CD4-positive, alpha-beta memory T cell (primary cell): ENCODE data around the gene CTNND2. TPM values are rescaled to one million over a fixed set of nuclear protein-coding genes. Genes with fewer than 3 reads are reported as not detected.

Experiments
- CTCF ChIA-PET: fragments of 350-600 bp; sonication (Branson Sonifier 250); formaldehyde crosslinking; loops from one replicate; lab custom pipeline; 2021; ENCODE audit warnings: inconsistent platforms; ENCODE audit not compliant: partially characterized antibody; lab: Charles Lee
- POLR2A ChIA-PET: fragments of 350-600 bp; sonication (Branson Sonifier 250); formaldehyde crosslinking; loops from one replicate; lab custom pipeline; 2021; ENCODE audit not compliant: partially characterized antibody; lab: Charles Lee
- DNase-seq, 5 donors: peaks; one replicate each; pipeline versions ENCODE4 v3.0.0 to v3.0.0-alpha.2; 2020 to 2022; ENCODE audit warnings: mixed read lengths in 1 of 5
- H3K27ac ChIP-seq: one replicate; pipeline ENCODE4 v1.7.0; 2013; ENCODE audit warnings: low read depth, low read length
- H3K27me3 ChIP-seq: 2 replicates; pipeline ENCODE4 v1.7.0; 2013; ENCODE audit warnings: mild to moderate bottlenecking, low read length, moderate library complexity; ENCODE audit not compliant: insufficient read depth
- H3K36me3 ChIP-seq: 2 replicates; pipeline ENCODE4 v1.7.0; 2013; ENCODE audit warnings: mild to moderate bottlenecking, low read length, moderate library complexity; ENCODE audit not compliant: insufficient read depth
- H3K4me1 ChIP-seq: 2 replicates; pipeline ENCODE4 v1.7.0; 2013; ENCODE audit warnings: mild to moderate bottlenecking, low read length, moderate library complexity; ENCODE audit not compliant: insufficient read depth
- H3K4me3 ChIP-seq, 2 donors: one replicate each; pipeline ENCODE4 v1.7.0; 2013; ENCODE audit warnings: low read length in 2 of 2, mild to moderate bottlenecking in 1 of 2
- H3K9me3 ChIP-seq, 2 donors: one replicate each; pipeline ENCODE4 v1.7.0; 2013; ENCODE audit warnings: low read length in 2 of 2, control low read depth in 1 of 2; ENCODE audit not compliant: control insufficient read depth in 1 of 2
- H3K27ac Mint-ChIP-seq, 7 donors: one replicate each; pipeline ENCODE4 v1.8.0; 2020 to 2021; ENCODE audit warnings: mixed read lengths in 7 of 7, mild to moderate bottlenecking in 6 of 7, inconsistent platforms in 3 of 7, moderate library complexity in 3 of 7
- H3K27me3 Mint-ChIP-seq, 2 donors: one replicate each; pipeline ENCODE4 v1.8.0; 2020 to 2021; ENCODE audit warnings: mixed read lengths in 2 of 2
- H3K36me3 Mint-ChIP-seq, 2 donors: one replicate each; pipeline ENCODE4 v1.8.0; 2020 to 2021; ENCODE audit warnings: mixed read lengths in 2 of 2, inconsistent platforms in 1 of 2, mild to moderate bottlenecking in 1 of 2
- H3K4me1 Mint-ChIP-seq, 4 donors: one replicate each; pipeline ENCODE4 v1.8.0; 2020 to 2021; ENCODE audit warnings: mixed read lengths in 4 of 4, mild to moderate bottlenecking in 1 of 4
- H3K4me3 Mint-ChIP-seq, 8 donors: one replicate each; pipeline ENCODE4 v1.8.0; 2020 to 2021; ENCODE audit warnings: mixed read lengths in 8 of 8, mild to moderate bottlenecking in 7 of 8, moderate library complexity in 6 of 8, inconsistent platforms in 3 of 8
- H3K9me3 Mint-ChIP-seq, 8 donors: one replicate each; pipeline ENCODE4 v1.8.0; 2020 to 2021; ENCODE audit warnings: mixed read lengths in 8 of 8, mild to moderate bottlenecking in 5 of 8, inconsistent platforms in 3 of 8, moderate library complexity in 1 of 8
- intact Hi-C: fragments of 100-400 bp; cut with micrococcal nuclease; formaldehyde crosslinking; loops from one replicate; pipeline ENCODE4 v1.15.1; 2023
- polyA plus RNA-seq, 2 donors: library from polyadenylated mRNA; unstranded; fragments of 300-500 nt; fragmentation: Illumina TruSeq; gene quantifications; one replicate each; pipeline ENCODE4 v1.2.3, GENCODE V29; 2021
- total RNA-seq, 2 experiments: library from RNA; stranded (reverse); gene quantifications; one replicate each; pipeline ENCODE4 v1.2.3, GENCODE V29; 2021

The CTNND2 gene
- total and polyA plus RNA-seq, 4 experiments from 2014 or later: 0.65 TPM; not detected in 3

GRCh38 chr5:11557063-11557462 is 347.2 kb downstream of the CTNND2 start:
- Mint-ChIP-seq H3K9me3 (peaks cover 0 to 6% (median 2%) of the 10 kb centered on the region in 8 donors), H3K4me1 (no peaks in the 10 kb centered on the region), H3K27ac (no peak overlapping the region), H3K4me3 (no peak overlapping the region), H3K27me3 (no peaks in the 10 kb centered on the region), H3K36me3 (no peaks in the 10 kb centered on the region)
- ChIA-PET CTCF (no interaction called here), POLR2A (no interaction called here)
- no peaks in the 10 kb centered on the region for H3K9me3 ChIP-seq
- intact Hi-C loops: no loop called here
- DNase-seq: no peak
- H3K27ac ChIP-seq: no peak overlapping the region
- H3K36me3 ChIP-seq: no peaks in the 10 kb centered on the region
- H3K4me1 ChIP-seq: no peaks in the 10 kb centered on the region
- no peak overlapping the region for H3K4me3 ChIP-seq
- no peaks in the 10 kb centered on the region for H3K27me3 ChIP-seq

- no peaks in the 10 kb centered on the region for H3K9me3 ChIP-seq
- POLR2A ChIA-PET: no interaction called here
- no peaks in the 10 kb centered on the region for H3K4me1 ChIP-seq
- DNase-seq: no peak
- peaks cover 0 to 6% (median 2%) of the 10 kb centered on the region in 8 donors for H3K9me3 Mint-ChIP-seq
- H3K27ac Mint-ChIP-seq: no peak overlapping the region
- H3K36me3 ChIP-seq: no peaks in the 10 kb centered on the region
- CTCF ChIA-PET: no interaction called here
- intact Hi-C loops: no loop called here
- no peaks in the 10 kb centered on the region for H3K27me3 ChIP-seq
- H3K27me3 Mint-ChIP-seq: no peaks in the 10 kb centered on the region
- H3K27ac ChIP-seq: no peak overlapping the region
- no peak overlapping the region for H3K4me3 ChIP-seq
- no peaks in the 10 kb centered on the region for H3K36me3 Mint-ChIP-seq
- H3K4me3 Mint-ChIP-seq: no peak overlapping the region
- H3K4me1 Mint-ChIP-seq: no peaks in the 10 kb centered on the region
Measured at GRCh38 chr5:11555171-11555570, 349.1 kb downstream of the CTNND2 start.

GRCh38 chr5:11547730-11548129 is 356.5 kb downstream of the CTNND2 start:
- H3K36me3 Mint-ChIP-seq: no peaks in the 10 kb centered on the region
- Histone ChIP-seq H3K9me3 (no peaks in the 10 kb centered on the region), H3K4me3 (no peak overlapping the region), H3K4me1 (no peaks in the 10 kb centered on the region), H3K27ac (no peak overlapping the region), H3K36me3 (no peaks in the 10 kb centered on the region), H3K27me3 (no peaks in the 10 kb centered on the region)
- CTCF ChIA-PET: no interaction called here
- no peak overlapping the region for H3K27ac Mint-ChIP-seq
- POLR2A ChIA-PET: no interaction called here
- intact Hi-C loops: no loop called here
- no peaks in the 10 kb centered on the region for H3K4me1 Mint-ChIP-seq
- H3K4me3 Mint-ChIP-seq: no peak overlapping the region
- DNase-seq: no peak
- peaks cover 0 to 5% (median 0%) of the 10 kb centered on the region in 8 donors for H3K9me3 Mint-ChIP-seq
- H3K27me3 Mint-ChIP-seq: no peaks in the 10 kb centered on the region

DNA sequence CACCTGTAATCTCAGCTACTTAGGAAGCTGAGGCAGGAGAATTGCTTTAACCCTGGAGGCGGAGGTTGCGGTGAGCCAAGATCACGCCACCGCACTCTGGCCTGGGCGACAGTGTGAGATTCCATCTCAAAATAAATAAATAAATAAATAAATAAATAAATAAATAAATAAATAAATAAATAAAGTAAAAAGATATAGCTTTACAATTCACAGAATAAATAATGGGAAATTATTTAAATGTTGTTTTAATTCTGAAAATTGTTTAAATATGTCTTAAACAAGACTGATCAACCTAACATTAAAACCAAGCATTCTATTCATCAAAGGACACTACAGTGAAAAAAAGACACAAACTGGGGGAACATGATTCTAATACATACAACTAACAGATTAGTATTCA is 357.1 kb downstream of the CTNND2 start:
- no peak for DNase-seq
- peaks cover 0 to 4% (median 0%) of the 10 kb centered on the region in 8 donors for H3K9me3 Mint-ChIP-seq
- CTCF ChIA-PET: no interaction called here
- no peak overlapping the region for H3K4me3 Mint-ChIP-seq
- H3K36me3 Mint-ChIP-seq: no peaks in the 10 kb centered on the region
- POLR2A ChIA-PET: no interaction called here
- Histone ChIP-seq H3K27ac (no peak overlapping the region), H3K4me3 (no peak overlapping the region), H3K27me3 (no peaks in the 10 kb centered on the region), H3K4me1 (no peaks in the 10 kb centered on the region), H3K9me3 (no peaks in the 10 kb centered on the region), H3K36me3 (no peaks in the 10 kb centered on the region)
- no peaks in the 10 kb centered on the region for H3K27me3 Mint-ChIP-seq
- intact Hi-C loops: no loop called here
- no peak overlapping the region for H3K27ac Mint-ChIP-seq
- no peaks in the 10 kb centered on the region for H3K4me1 Mint-ChIP-seq

- Mint-ChIP-seq H3K27ac (no peak overlapping the region), H3K27me3 (no peaks in the 10 kb centered on the region), H3K9me3 (peaks cover 0 to 4% (median 0%) of the 10 kb centered on the region in 8 donors), H3K4me1 (no peaks in the 10 kb centered on the region), H3K36me3 (no peaks in the 10 kb centered on the region), H3K4me3 (no peak overlapping the region)
- Histone ChIP-seq H3K9me3 (no peaks in the 10 kb centered on the region), H3K4me1 (no peaks in the 10 kb centered on the region), H3K27me3 (no peaks in the 10 kb centered on the region), H3K36me3 (no peaks in the 10 kb centered on the region), H3K4me3 (no peak overlapping the region), H3K27ac (no peak overlapping the region)
- no peak for DNase-seq
- ChIA-PET CTCF (no interaction called here), POLR2A (interaction anchor here (0.5 kb wide), 1 partner anchor 380 kb away, joined by 3 read pairs; no protein-coding TSS in a partner anchor)
- intact Hi-C loops: no loop called here
Measured at GRCh38 chr5:11540112-11540511, 364.1 kb downstream of the CTNND2 start.

DNA sequence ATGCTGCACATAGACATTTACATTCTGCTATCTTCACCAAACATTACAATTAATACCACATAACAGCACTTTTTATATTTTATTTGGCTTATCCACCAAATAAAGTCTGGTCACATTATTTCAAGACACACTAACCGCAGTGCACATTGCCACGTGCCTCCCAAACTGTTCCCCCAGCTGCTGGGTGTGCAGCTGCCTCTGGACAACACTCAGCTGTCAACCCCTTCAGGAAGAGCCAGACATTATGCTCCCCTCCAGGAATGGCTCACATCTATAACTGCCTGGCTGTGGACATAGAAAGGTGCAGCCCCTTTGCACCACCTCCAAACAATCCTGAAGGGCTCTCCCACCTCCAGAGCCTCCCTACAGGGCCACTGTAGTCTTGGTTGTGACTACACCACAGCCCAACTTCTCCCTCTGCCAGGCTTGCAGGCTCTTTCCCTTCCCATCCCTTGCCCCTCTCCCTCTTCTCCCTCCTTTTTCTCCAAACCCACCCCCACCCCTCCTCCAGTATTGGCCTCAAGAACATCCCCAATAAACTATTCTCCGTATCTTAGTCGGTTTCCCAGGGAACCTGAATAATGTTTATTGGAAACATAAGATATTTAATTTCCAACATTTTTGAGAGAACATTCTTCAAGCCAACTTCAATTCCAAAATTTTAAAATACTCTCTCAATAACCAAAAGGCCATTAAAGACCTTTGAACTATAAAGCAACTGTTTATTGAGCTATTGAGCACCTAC is 372.3 kb downstream of the CTNND2 start:
- Histone ChIP-seq H3K4me1 (no peaks in the 10 kb centered on the region), H3K4me3 (no peak overlapping the region), H3K9me3 (no peaks in the 10 kb centered on the region), H3K36me3 (no peaks in the 10 kb centered on the region), H3K27me3 (no peaks in the 10 kb centered on the region), H3K27ac (no peak overlapping the region)
- H3K27me3 Mint-ChIP-seq: no peaks in the 10 kb centered on the region
- intact Hi-C loops: no loop called here
- CTCF ChIA-PET: no interaction called here
- no peak overlapping the region for H3K4me3 Mint-ChIP-seq
- no peak overlapping the region for H3K27ac Mint-ChIP-seq
- H3K9me3 Mint-ChIP-seq: peaks cover 0 to 4% (median 0%) of the 10 kb centered on the region in 8 donors
- H3K4me1 Mint-ChIP-seq: no peaks in the 10 kb centered on the region
- H3K36me3 Mint-ChIP-seq: no peaks in the 10 kb centered on the region
- POLR2A ChIA-PET: no interaction called here
- no peak for DNase-seq

DNA sequence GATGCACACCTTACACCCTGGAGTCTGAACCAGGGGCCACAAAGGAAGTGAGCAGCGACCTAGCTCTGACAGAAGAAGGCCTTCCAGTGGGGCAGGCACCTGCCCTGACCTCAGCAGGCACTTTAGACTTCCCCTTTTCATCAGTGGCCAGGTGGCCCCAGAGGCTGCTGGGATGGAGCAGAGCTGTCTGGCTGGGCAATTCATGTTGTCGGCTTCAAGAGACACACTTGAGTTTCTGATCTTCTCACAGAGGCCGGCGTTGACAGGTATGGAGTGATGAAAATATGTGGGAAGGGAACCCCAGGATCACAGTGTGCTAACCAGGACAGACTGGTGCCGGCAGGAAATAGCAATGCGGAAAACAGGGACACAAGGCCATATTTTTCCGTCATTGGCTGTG is 375.5 kb downstream of the CTNND2 start:
- CTCF ChIA-PET: no interaction called here
- Histone ChIP-seq H3K9me3 (no peaks in the 10 kb centered on the region), H3K36me3 (no peaks in the 10 kb centered on the region), H3K4me3 (no peak overlapping the region), H3K27ac (no peak overlapping the region), H3K27me3 (no peaks in the 10 kb centered on the region), H3K4me1 (no peaks in the 10 kb centered on the region)
- Mint-ChIP-seq H3K27me3 (no peaks in the 10 kb centered on the region), H3K36me3 (no peaks in the 10 kb centered on the region), H3K4me1 (no peaks in the 10 kb centered on the region), H3K4me3 (no peak overlapping the region), H3K9me3 (peaks cover 0 to 4% (median 0%) of the 10 kb centered on the region in 8 donors), H3K27ac (no peak overlapping the region)
- intact Hi-C loops: no loop called here
- POLR2A ChIA-PET: no interaction called here
- no peak for DNase-seq
